Fibroblast of the aortic adventitia (primary cell): ENCODE measurements around the gene DIP2C. TPM values are rescaled to one million over a fixed set of nuclear protein-coding genes. Genes with fewer than 3 reads are reported as not detected.
"Not testable (repeated sequence)": the region's sequence is repeated elsewhere in the genome, so short reads cannot be mapped to it uniquely, and the experiment has no call there.

ENCODE experiments used
- DNase-seq: peaks from one replicate; pipeline ENCODE4 v3.0.0-alpha.2; 2010; ENCODE audit warnings: low read depth
- H3K4me3 ChIP-seq: 2 replicates; pipeline ENCODE4 v1.5.1; 2011; ENCODE audit warnings: low read depth, mild to moderate bottlenecking, control low read depth, low read length, moderate library complexity
- CTCF ChIP-seq: IDR thresholded peaks from 2 replicates; pipeline ENCODE4 v1.5.1; 2011; ENCODE audit warnings: mild to moderate bottlenecking, low read length, control low read depth, inconsistent platforms; ENCODE audit not compliant: insufficient read depth
- total RNA-seq: library from RNA; depleted of rRNA; stranded (reverse); fragments of >200 nt; gene quantifications from 2 replicates; pipeline ENCODE4 v1.2.3, GENCODE V29; 2012; ENCODE audit warnings: low replicate concordance

Gene DIP2C
- total RNA-seq, 1 donor: 15.7 TPM

- no peak for DNase-seq
- no peak overlapping the region for H3K4me3 ChIP-seq
- no peak for TF ChIP-seq CTCF
Observed at GRCh38 chr10:654647-654996, 34.8 kb downstream of the DIP2C start.

DNA sequence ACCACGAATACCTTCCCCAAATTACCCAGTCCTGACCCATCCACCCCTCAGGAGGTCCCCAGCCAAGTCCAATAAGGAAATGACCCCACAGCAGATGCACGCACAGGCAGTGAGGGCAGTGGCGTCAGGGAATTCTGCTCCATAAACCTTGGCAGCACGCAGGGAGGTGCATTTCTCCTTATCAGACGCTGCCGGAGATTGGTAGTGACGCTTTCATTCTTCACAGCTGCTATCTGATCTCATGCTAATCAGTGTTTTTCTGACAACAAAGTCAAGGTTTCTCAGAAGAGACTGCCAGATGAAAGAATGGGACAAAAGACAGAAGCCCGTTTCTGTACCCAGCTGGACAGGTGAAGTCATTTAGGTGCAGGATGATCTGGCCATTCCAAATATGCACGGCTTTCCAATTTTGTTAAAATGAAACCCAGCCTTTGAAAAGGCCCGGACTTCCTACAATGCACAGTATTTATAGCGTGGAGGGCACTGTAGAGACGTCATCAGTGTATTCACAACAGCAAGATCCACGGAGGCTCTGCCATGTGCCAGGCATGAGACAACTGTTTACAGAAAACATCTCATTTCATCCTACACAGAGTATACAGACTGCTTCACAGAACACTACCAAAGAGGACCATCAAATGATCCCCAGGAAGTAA is 35.3 kb downstream of the DIP2C start:
- H3K4me3 ChIP-seq: no peak overlapping the region
- no peak for TF ChIP-seq CTCF
- DNase-seq: no peak

DNA sequence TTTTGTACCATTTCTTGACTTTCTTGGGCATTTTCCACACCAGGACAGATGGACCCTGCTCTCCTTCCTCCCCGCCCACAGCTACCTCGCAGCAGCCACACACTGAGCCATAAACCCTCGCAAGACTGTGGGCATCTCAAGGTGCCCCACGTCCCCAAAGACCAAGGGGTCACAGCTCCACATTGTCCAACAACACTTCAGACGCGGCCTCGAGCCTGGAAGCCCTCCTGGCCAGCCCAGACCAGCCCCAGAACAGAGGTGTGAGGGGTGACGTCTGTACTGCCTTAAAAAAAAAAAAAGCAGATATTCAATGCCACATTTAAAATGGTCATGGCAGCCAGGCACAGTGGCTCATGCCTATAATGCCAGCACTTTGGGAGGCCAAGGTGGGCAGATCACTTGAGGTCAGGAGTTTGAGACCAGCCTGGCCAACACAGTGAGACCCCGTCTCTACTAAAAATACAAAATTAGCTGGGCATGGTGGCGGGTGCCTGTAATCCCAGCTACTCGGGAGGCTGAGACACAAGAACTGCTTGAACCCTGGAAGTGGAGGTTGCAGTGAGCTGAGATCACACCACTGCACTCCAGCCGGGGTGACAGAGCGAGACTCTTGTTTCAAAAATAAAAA is 36.5 kb downstream of the DIP2C start:
- not testable (repeated sequence) for DNase-seq, H3K4me3 ChIP-seq

- no peak for TF ChIP-seq CTCF
- no peak for DNase-seq
Observed at GRCh38 chr10:652233-652632, 37.2 kb downstream of the DIP2C start.

GRCh38 chr10:651692-652091 is 37.8 kb downstream of the DIP2C start:
- DNase-seq: no peak
- TF ChIP-seq CTCF: no peak
- no peak overlapping the region for H3K4me3 ChIP-seq

More at GRCh38 chr10:652233-652632, 37.2 kb downstream of the DIP2C start:
- H3K4me3 ChIP-seq: no peak overlapping the region

- DNase-seq: no peak
- H3K4me3 ChIP-seq: no peak overlapping the region
- TF ChIP-seq CTCF: no peak
Observed at GRCh38 chr10:650886-651615, 38.4 kb downstream of the DIP2C start.

- H3K4me3 ChIP-seq: no peak overlapping the region
- DNase-seq: no peak
Observed at GRCh38 chr10:650441-650851, 39.0 kb downstream of the DIP2C start.

More at GRCh38 chr10:650441-650851, 39.0 kb downstream of the DIP2C start:
- TF ChIP-seq CTCF: no peak
